ENCODE measurements around the gene RNGTT. TPM values are rescaled to one million over a fixed set of nuclear protein-coding genes. Genes with fewer than 3 reads are reported as not detected.

The RNGTT gene
- 19.4 and 21.2 TPM in 2 replicates for total RNA-seq (2022)
- percentile 85 among the genes with signal in this experiment for Bru-seq, nascent RNA
- percentile 61 among the genes with signal in this experiment for BruChase-seq, experiment 1, labeled RNA remaining after a 6-hour chase
- BruChase-seq, experiment 2, labeled RNA remaining after a 2-hour chase: percentile 62 among the genes with signal in this experiment
- long read RNA-seq, full-length matches to known transcripts: 17 of 28 reads
- long read RNA-seq, partial matches to known transcripts: 4 of 28 reads
- long read RNA-seq, other reads (novel, unspliced or antisense): 7 of 28 reads

DNA sequence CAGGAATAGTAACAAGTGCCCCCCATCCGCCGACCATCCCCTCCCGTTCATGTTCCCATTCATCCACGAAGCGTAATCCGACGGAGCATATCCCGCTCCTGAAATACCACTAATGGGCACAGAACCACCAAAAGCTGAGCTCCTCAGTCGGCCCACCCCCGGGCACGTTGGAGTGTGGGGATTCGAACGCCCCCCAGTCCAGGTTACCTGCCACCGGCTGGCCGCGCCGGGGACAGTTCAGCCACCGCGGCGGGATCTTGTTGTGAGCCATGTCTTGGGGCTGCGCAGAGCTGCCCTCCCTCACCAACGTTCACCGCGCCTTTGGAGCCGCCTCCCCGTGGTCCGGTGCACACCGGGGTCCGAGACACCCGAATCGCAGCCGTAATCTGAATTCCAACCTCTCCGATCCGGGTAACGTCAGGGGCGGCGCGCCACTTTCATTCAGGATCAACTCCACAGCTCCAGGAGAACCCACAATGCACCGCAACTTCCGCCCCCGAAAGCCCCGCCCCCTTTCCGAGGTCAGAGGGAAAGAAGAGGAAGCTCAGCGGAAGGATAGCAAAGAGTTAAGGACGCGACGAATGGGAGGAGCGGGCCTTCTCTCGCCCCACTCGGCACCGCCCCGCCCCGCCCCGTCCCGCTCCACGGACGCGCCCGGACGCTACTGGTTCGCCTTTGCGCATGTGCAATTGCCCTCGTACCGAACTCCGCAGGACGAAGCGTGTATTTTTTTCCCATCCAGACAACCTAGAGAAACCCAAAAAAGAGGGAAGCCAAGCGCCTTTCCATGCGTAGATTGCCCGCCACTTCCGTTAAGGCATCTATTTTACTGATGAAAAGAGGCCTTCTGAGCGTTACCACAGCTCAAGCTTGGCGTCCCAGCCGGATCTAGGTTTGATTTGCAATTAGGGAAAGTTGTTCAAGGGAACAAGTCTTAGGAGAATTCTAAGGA, at the start of gene RNGTT:
Gene RNGTT (minus strand): TSS at position 480 of the 952 bp plus-strand sequence. CDS start 209 bp downstream, at position 271.
- Mint-ChIP-seq H3K9me3 (ENCODE audit: low read depth, unreplicated experiment) (no peaks in the 10 kb centered on the region), H3K27me3 (ENCODE audit: unreplicated experiment) (no peaks in the 10 kb centered on the region), H3K4me3 (ENCODE audit: low read depth, unreplicated experiment) (peak within 1 kb of the TSS; percentile 96), H3K4me1 (ENCODE audit: low read depth, unreplicated experiment) (peaks cover 17% of the 10 kb centered on the region), H3K36me3 (ENCODE audit: insufficient read depth, unreplicated experiment) (peaks cover 31% of the 10 kb centered on the region), H3K27ac (ENCODE audit: unreplicated experiment) (peak within 1 kb of the TSS; percentile 86)
- peak; percentile 98 for DNase-seq
- BruUV-seq (replicated peaks): no TSS peak
- CTCF ChIA-PET: interaction anchor here (0.6 to 1.0 kb wide), 3 partner anchors 19 to 117 kb away, joined by 3 to 4 read pairs (median 4); partner anchors contain the start of gene PNRC1
- TF ChIP-seq, protein P1, sequence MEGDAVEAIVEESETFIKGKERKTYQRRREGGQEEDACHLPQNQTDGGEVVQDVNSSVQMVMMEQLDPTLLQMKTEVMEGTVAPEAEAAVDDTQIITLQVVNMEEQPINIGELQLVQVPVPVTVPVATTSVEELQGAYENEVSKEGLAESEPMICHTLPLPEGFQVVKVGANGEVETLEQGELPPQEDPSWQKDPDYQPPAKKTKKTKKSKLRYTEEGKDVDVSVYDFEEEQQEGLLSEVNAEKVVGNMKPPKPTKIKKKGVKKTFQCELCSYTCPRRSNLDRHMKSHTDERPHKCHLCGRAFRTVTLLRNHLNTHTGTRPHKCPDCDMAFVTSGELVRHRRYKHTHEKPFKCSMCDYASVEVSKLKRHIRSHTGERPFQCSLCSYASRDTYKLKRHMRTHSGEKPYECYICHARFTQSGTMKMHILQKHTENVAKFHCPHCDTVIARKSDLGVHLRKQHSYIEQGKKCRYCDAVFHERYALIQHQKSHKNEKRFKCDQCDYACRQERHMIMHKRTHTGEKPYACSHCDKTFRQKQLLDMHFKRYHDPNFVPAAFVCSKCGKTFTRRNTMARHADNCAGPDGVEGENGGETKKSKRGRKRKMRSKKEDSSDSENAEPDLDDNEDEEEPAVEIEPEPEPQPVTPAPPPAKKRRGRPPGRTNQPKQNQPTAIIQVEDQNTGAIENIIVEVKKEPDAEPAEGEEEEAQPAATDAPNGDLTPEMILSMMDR (IDR thresholded peaks at IDR 0.05; ENCODE audit: unreplicated experiment): no peak
- intact Hi-C loops (cut with micrococcal nuclease; ENCODE audit: unreplicated experiment): no loop called here

GRCh38 chr6:89011436-89011835, 48.0 kb upstream of the RNGTT start:
- DNase-seq: no peak
- Mint-ChIP-seq H3K36me3 (ENCODE audit: insufficient read depth, unreplicated experiment) (no peaks in the 10 kb centered on the region), H3K27me3 (ENCODE audit: unreplicated experiment) (no peaks in the 10 kb centered on the region), H3K4me1 (ENCODE audit: low read depth, unreplicated experiment) (peaks cover 16% of the 10 kb centered on the region), H3K9me3 (ENCODE audit: low read depth, unreplicated experiment) (no peaks in the 10 kb centered on the region), H3K27ac (ENCODE audit: unreplicated experiment) (no peak overlapping the region), H3K4me3 (ENCODE audit: low read depth, unreplicated experiment) (no peak overlapping the region)
- CTCF ChIA-PET: interaction anchor here (0.6 to 0.8 kb wide), 3 partner anchors 20 to 180 kb away, joined by 3 to 4 read pairs (median 3); no protein-coding TSS in a partner anchor
- BruUV-seq (replicated peaks): no TSS peak
- intact Hi-C loops (cut with micrococcal nuclease; ENCODE audit: unreplicated experiment): no loop called here
- TF ChIP-seq, protein P1 (IDR thresholded peaks at IDR 0.05; ENCODE audit: unreplicated experiment): no peak

DNA sequence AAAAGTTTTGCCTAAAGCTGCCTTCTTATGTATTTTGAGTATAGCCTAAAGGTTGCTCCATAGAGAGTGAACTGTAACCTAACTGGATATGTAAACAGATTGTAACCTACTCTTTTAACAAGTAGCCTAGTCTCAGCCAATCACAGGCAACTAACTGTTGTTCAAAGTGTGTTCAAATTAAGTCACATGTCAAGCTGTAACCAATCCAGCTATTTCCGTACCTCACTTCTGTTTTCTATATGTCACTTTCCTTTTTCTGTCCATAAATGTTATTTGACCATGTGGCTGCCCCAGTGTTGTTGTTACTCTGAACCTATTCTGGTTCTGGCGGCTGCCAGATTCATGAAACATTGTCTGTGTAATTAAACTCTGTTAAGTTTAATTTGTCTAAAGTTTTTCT, 47.4 kb upstream of the RNGTT start:
- Mint-ChIP-seq H3K4me3 (ENCODE audit: low read depth, unreplicated experiment) (no peak overlapping the region), H3K9me3 (ENCODE audit: low read depth, unreplicated experiment) (no peaks in the 10 kb centered on the region), H3K36me3 (ENCODE audit: insufficient read depth, unreplicated experiment) (no peaks in the 10 kb centered on the region), H3K27me3 (ENCODE audit: unreplicated experiment) (no peaks in the 10 kb centered on the region), H3K4me1 (ENCODE audit: low read depth, unreplicated experiment) (peaks cover 16% of the 10 kb centered on the region), H3K27ac (ENCODE audit: unreplicated experiment) (no peak overlapping the region)
- intact Hi-C loops (cut with micrococcal nuclease; ENCODE audit: unreplicated experiment): no loop called here
- TF ChIP-seq, protein P1 (IDR thresholded peaks at IDR 0.05; ENCODE audit: unreplicated experiment): no peak
- CTCF ChIA-PET: interaction anchor here (0.6 to 0.7 kb wide), 2 partner anchors 21 to 180 kb away, joined by 3 to 4 read pairs; no protein-coding TSS in a partner anchor
- no peak for DNase-seq
- no TSS peak for BruUV-seq (replicated peaks)

- Mint-ChIP-seq H3K4me1 (ENCODE audit: low read depth, unreplicated experiment) (peaks cover 16% of the 10 kb centered on the region), H3K9me3 (ENCODE audit: low read depth, unreplicated experiment) (no peaks in the 10 kb centered on the region), H3K36me3 (ENCODE audit: insufficient read depth, unreplicated experiment) (no peaks in the 10 kb centered on the region), H3K27ac (ENCODE audit: unreplicated experiment) (no peak overlapping the region), H3K27me3 (ENCODE audit: unreplicated experiment) (no peaks in the 10 kb centered on the region), H3K4me3 (ENCODE audit: low read depth, unreplicated experiment) (no peak overlapping the region)
- CTCF ChIA-PET: interaction anchor here (0.5 to 0.6 kb wide), 2 partner anchors 12 to 335 kb away, joined by 4 read pairs; no protein-coding TSS in a partner anchor
- DNase-seq: no peak
- intact Hi-C loops (cut with micrococcal nuclease; ENCODE audit: unreplicated experiment): no loop called here
- TF ChIP-seq, protein P1 (IDR thresholded peaks at IDR 0.05; ENCODE audit: unreplicated experiment): no peak
- BruUV-seq (replicated peaks): no TSS peak
Observed at GRCh38 chr6:89009624-89010059, 46.2 kb upstream of the RNGTT start.
